ENCODE results near the gene MTFR1L. TPM values are rescaled to one million over a fixed set of nuclear protein-coding genes. Genes with fewer than 3 reads are reported as not detected.

Gene MTFR1L
- total and polyA plus RNA-seq, 9 of the 15 experiments (the other 6 are each of a cell fraction or from before 2014, with no cell fraction given): 41.4 to 98.5 (median 53.7) TPM

- TF ChIP-seq L3MBTL2 (IDR thresholded peaks at IDR 0.05) (peak; percentile 65), ATF7 (IDR thresholded peaks at IDR 0.05) (peak; percentile 86), HNRNPH1 (optimal IDR thresholded peaks at IDR 0.05; ENCODE audit: low read depth, low read length) (no peak), ZFX (CRISPR knock-in tag; IDR thresholded peaks at IDR 0.05) (peak; percentile 76), HNRNPUL1 (IDR thresholded peaks at IDR 0.05; ENCODE audit: low read length) (no peak), BHLHE40 (IDR thresholded peaks at IDR 0.05; ENCODE audit: low read length) (peak; percentile 38; the same call in 1 of the 2 replicates), ZSCAN29 (IDR thresholded peaks at IDR 0.05) (no peak), ZNF239 (CRISPR knock-in tag; IDR thresholded peaks at IDR 0.05) (no peak; the same call in 1 of the 2 replicates), SIN3B (IDR thresholded peaks at IDR 0.05; ENCODE audit: low read depth) (peak; percentile 20; the same call in 1 of the 2 replicates), NR2F6 (CRISPR knock-in tag; IDR thresholded peaks at IDR 0.05) (no peak), RFX7 (CRISPR knock-in tag; IDR thresholded peaks at IDR 0.05) (no peak), RBM22 (IDR thresholded peaks at IDR 0.05; ENCODE audit: low read depth, low read length, poor library complexity, severe bottlenecking) (peak; percentile 88), E2F3 (CRISPR knock-in tag; IDR thresholded peaks at IDR 0.05) (0 out of 2 replicates have a peak, but pooled peaks have one; percentile 37), FIP1L1 (IDR thresholded peaks at IDR 0.05; ENCODE audit: low read depth, low read length, poor library complexity, severe bottlenecking) (peak; percentile 85), ARHGAP35 (IDR thresholded peaks at IDR 0.05; ENCODE audit: partially characterized antibody) (peak; percentile 87), CCNT2 (IDR thresholded peaks at IDR 0.05; ENCODE audit: borderline replicate concordance, extremely low read depth, insufficient read length, low read depth, low read length) (peak; percentile 70), NR2C2 (CRISPR knock-in tag; IDR thresholded peaks at IDR 0.05) (peak; percentile 94), NR2C2 (tag; IDR thresholded peaks at IDR 0.05) (peak; percentile 99), HEY1 (CRISPR knock-in tag; IDR thresholded peaks at IDR 0.05; ENCODE audit: borderline replicate concordance) (no peak), ZBTB17 (CRISPR knock-in tag; IDR thresholded peaks at IDR 0.05) (peak; percentile 64), CEBPG (CRISPR knock-in tag; IDR thresholded peaks at IDR 0.05) (0 out of 2 replicates have a peak, but pooled peaks have one; percentile 53), CEBPG (tag; conservative IDR thresholded peaks at IDR 0.05 in 1 of 2, IDR thresholded peaks at IDR 0.05 in 1 of 2) (no peak), CBX5 (IDR thresholded peaks at IDR 0.05; ENCODE audit: borderline replicate concordance, low read depth) (no peak), MCM3 (IDR thresholded peaks at IDR 0.05) (no peak), NFXL1 (CRISPR knock-in tag; IDR thresholded peaks at IDR 0.05) (no peak), ESRRA (IDR thresholded peaks at IDR 0.05; ENCODE audit: borderline replicate concordance, low read depth) (peak; percentile 99), DEAF1 (CRISPR knock-in tag; IDR thresholded peaks at IDR 0.05) (no peak), PML (IDR thresholded peaks at IDR 0.05; ENCODE audit: low read length) (peak; percentile 70; the same call in 1 of the 2 replicates), SRF (CRISPR knock-in tag; IDR thresholded peaks at IDR 0.05) (peak in 1 of 2 experiments; percentile 48; a peak in 1 of 4 replicates), SIN3A (IDR thresholded peaks at IDR 0.05; ENCODE audit: borderline replicate concordance in 2 of 2, control insufficient read depth in 1 of 2, low read depth in 2 of 2, low read length in 2 of 2) (peak; percentile 69 to 84; a peak in 2 of 4 replicates), ZNF444 (CRISPR knock-in tag; IDR thresholded peaks at IDR 0.05) (no peak)
These were observed at the start of gene MTFR1L (continued) for GRCh38 chr1:25819491-25820246.
